Measurements from ENCODE around the gene OXSR1. TPM values are rescaled to one million over a fixed set of nuclear protein-coding genes. Genes with fewer than 3 reads are reported as not detected.

OXSR1 gene
- total RNA-seq, 1 experiment from 2014 or later = 35.1 TPM

DNA sequence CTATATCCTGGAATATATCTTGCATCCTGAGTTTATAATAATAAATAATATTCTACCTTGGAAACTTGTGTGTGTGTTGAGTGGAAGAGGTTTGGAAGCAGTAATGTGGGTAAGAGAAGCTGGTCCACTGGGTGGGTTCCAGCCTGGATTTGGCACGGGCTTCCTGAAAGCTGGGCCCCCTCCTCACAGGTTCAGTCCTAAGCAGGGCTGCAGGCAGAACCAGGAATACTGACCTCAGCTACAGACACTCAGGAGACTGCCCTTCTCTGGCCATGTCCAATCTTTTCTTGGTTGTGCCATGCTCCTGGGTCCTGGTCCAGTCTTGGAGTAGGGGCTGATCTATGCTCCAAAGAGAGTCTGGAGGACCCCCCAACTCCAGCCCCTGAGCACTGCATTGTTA is 22.4 kb upstream of the OXSR1 start:
- no peak overlapping the region for H3K27ac ChIP-seq (ENCODE audit: low read depth, low read length)
- H3K9me3 ChIP-seq (ENCODE audit: control insufficient read depth in 1 of 2, insufficient read depth in 1 of 2, low read depth in 1 of 2, low read length in 2 of 2) = peaks cover 0 to 9% of the 10 kb centered on the region in 2 experiments; a peak in 1 of 4 replicates
- no peaks in the 10 kb centered on the region; the same call in 1 of the 2 replicates for H3K79me2 ChIP-seq (ENCODE audit: insufficient read depth, low read length)
- H3K9me2 ChIP-seq (ENCODE audit: insufficient read depth) = no peaks in the 10 kb centered on the region
- H3K4me1 ChIP-seq (ENCODE audit: control insufficient read depth in 1 of 2, insufficient read depth in 2 of 2, low read length in 2 of 2) = peaks cover 12 to 35% of the 10 kb centered on the region in 2 experiments
- BruUV-seq (replicated peaks) = no TSS peak
- ChIA-PET CTCF (no interaction called here), POLR2A (no interaction called here), RAD21 (ENCODE audit: low non-redundant PET in 1 of 2, low total read pairs in 2 of 2, uncharacterized antibody in 2 of 2, unreplicated experiment in 2 of 2) (no interaction called here)
- ATAC-seq (no peak), DNase-seq (ENCODE audit: low read depth, low spot score) (no peak)
- TF ChIP-seq SRF (IDR thresholded peaks at IDR 0.05; ENCODE audit: low read depth) = no peak
- no peak for TF ChIP-seq CBX3 (IDR thresholded peaks at IDR 0.05; ENCODE audit: low read depth)
- TF ChIP-seq EGR1 (IDR thresholded peaks at IDR 0.05; ENCODE audit: low read depth) = no peak
- TF ChIP-seq CEBPB (IDR thresholded peaks at IDR 0.05; ENCODE audit: low read depth) = no peak
- no peak for TF ChIP-seq ZNF274 (IDR thresholded peaks at IDR 0.05; ENCODE audit: low read depth, low read length)
- TF ChIP-seq FOSL1 (IDR thresholded peaks at IDR 0.05; ENCODE audit: low read depth) = no peak
- no peak for TF ChIP-seq JUND (IDR thresholded peaks at IDR 0.05)
- TF ChIP-seq POLR2AphosphoS5 (IDR thresholded peaks at IDR 0.05; ENCODE audit: low read depth, low read length) = no peak
- no peak for TF ChIP-seq SP1 (IDR thresholded peaks at IDR 0.05; ENCODE audit: low read depth)
- no peak for TF ChIP-seq ELF1 (IDR thresholded peaks at IDR 0.05; ENCODE audit: borderline replicate concordance, low read depth)
- TF ChIP-seq, protein P1, sequence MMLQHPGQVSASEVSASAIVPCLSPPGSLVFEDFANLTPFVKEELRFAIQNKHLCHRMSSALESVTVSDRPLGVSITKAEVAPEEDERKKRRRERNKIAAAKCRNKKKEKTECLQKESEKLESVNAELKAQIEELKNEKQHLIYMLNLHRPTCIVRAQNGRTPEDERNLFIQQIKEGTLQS (IDR thresholded peaks at IDR 0.05) = no peak
- TF ChIP-seq, protein P2, sequence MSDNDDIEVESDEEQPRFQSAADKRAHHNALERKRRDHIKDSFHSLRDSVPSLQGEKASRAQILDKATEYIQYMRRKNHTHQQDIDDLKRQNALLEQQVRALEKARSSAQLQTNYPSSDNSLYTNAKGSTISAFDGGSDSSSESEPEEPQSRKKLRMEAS (IDR thresholded peaks at IDR 0.05) = no peak
- peaks cover 0 to 4% of the 10 kb centered on the region in 2 experiments; a peak in 1 of 4 replicates for H3K36me3 ChIP-seq (ENCODE audit: control insufficient read depth in 1 of 2, insufficient read depth in 2 of 2, low read length in 2 of 2)
- H3K9ac ChIP-seq (ENCODE audit: low read length) = no peak overlapping the region
- no peaks in the 10 kb centered on the region for H3K27me3 ChIP-seq (ENCODE audit: insufficient read depth, low read length)
- H4K20me1 ChIP-seq (ENCODE audit: insufficient read depth) = no peaks in the 10 kb centered on the region
- H3K4me3 ChIP-seq (replicated peaks in 1 of 2; ENCODE audit: low read depth in 1 of 2, low read length in 2 of 2) = no peak overlapping the region
- no peak overlapping the region for H2AFZ ChIP-seq (ENCODE audit: low read depth, low read length, poor library complexity, severe bottlenecking)
- H3K4me2 ChIP-seq (ENCODE audit: low read length) = no peak overlapping the region
- intact Hi-C loops (cut with micrococcal nuclease) = no loop called here

DNA sequence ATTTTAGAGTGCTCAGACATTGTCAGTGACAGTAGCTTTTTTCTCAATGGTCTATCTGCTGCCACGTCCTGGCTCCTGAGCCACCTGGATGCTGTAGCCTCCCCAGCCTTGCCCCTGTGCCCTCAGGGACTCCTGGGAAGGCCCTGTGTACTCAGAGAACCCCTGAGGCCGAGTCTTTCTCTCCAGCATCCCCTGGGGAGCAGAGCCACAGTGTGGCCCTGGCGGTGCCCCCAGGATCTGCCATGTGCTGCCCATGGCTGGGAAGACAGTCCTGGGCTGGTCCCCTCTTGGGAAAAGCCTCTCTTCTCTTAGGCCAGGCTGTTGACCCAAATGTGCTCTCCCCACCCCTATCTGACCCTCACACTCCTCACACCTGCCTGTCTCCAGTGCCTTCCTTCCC is 21.8 kb upstream of the OXSR1 start:
- Histone ChIP-seq H3K9me2 (ENCODE audit: insufficient read depth) (no peaks in the 10 kb centered on the region), H3K4me1 (ENCODE audit: control insufficient read depth in 1 of 2, insufficient read depth in 2 of 2, low read length in 2 of 2) (peaks cover 8 to 30% of the 10 kb centered on the region in 2 experiments), H3K4me2 (ENCODE audit: low read length) (no peak overlapping the region), H3K9ac (ENCODE audit: low read length) (no peak overlapping the region), H3K4me3 (replicated peaks in 1 of 2; ENCODE audit: low read depth in 1 of 2, low read length in 2 of 2) (no peak overlapping the region), H3K36me3 (ENCODE audit: control insufficient read depth in 1 of 2, insufficient read depth in 2 of 2, low read length in 2 of 2) (peaks cover 0 to 4% of the 10 kb centered on the region in 2 experiments; a peak in 1 of 4 replicates), H3K27me3 (ENCODE audit: insufficient read depth, low read length) (no peaks in the 10 kb centered on the region), H3K27ac (ENCODE audit: low read depth, low read length) (no peak overlapping the region), H3K9me3 (ENCODE audit: control insufficient read depth in 1 of 2, insufficient read depth in 1 of 2, low read depth in 1 of 2, low read length in 2 of 2) (peaks cover 0 to 9% of the 10 kb centered on the region in 2 experiments; a peak in 1 of 4 replicates), H2AFZ (ENCODE audit: low read depth, low read length, poor library complexity, severe bottlenecking) (no peak overlapping the region), H3K79me2 (ENCODE audit: insufficient read depth, low read length) (no peaks in the 10 kb centered on the region; the same call in 1 of the 2 replicates), H4K20me1 (ENCODE audit: insufficient read depth) (no peaks in the 10 kb centered on the region)
- ChIA-PET CTCF (no interaction called here), POLR2A (no interaction called here), RAD21 (ENCODE audit: low non-redundant PET in 1 of 2, low total read pairs in 2 of 2, uncharacterized antibody in 2 of 2, unreplicated experiment in 2 of 2) (no interaction called here)
- ATAC-seq = no peak
- TF ChIP-seq YY1 (IDR thresholded peaks at IDR 0.05; ENCODE audit: extremely low read depth, insufficient replicate concordance, low read depth, low read length) = no peak
- no peak for TF ChIP-seq SP1 (IDR thresholded peaks at IDR 0.05; ENCODE audit: low read depth)
- no peak for TF ChIP-seq POLR2A (IDR thresholded peaks at IDR 0.05; ENCODE audit: borderline replicate concordance, extremely low read depth, insufficient read depth, insufficient read length)
- no peak for TF ChIP-seq EGR1 (IDR thresholded peaks at IDR 0.05; ENCODE audit: low read depth)
- no peak for TF ChIP-seq JUND (IDR thresholded peaks at IDR 0.05)
- no peak for TF ChIP-seq CBX3 (IDR thresholded peaks at IDR 0.05; ENCODE audit: low read depth)
- TF ChIP-seq, protein P3, sequence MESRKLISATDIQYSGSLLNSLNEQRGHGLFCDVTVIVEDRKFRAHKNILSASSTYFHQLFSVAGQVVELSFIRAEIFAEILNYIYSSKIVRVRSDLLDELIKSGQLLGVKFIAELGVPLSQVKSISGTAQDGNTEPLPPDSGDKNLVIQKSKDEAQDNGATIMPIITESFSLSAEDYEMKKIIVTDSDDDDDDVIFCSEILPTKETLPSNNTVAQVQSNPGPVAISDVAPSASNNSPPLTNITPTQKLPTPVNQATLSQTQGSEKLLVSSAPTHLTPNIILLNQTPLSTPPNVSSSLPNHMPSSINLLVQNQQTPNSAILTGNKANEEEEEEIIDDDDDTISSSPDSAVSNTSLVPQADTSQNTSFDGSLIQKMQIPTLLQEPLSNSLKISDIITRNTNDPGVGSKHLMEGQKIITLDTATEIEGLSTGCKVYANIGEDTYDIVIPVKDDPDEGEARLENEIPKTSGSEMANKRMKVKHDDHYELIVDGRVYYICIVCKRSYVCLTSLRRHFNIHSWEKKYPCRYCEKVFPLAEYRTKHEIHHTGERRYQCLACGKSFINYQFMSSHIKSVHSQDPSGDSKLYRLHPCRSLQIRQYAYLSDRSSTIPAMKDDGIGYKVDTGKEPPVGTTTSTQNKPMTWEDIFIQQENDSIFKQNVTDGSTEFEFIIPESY (IDR thresholded peaks at IDR 0.05; ENCODE audit: extremely low read depth, insufficient replicate concordance, low read length) = no peak
- TF ChIP-seq ZNF274 (IDR thresholded peaks at IDR 0.05; ENCODE audit: low read depth, low read length) = no peak
- TF ChIP-seq, protein P1 (IDR thresholded peaks at IDR 0.05) = no peak
- intact Hi-C loops (cut with micrococcal nuclease) = no loop called here
- DNase-seq (ENCODE audit: low read depth, low spot score) = no peak
- BruUV-seq (replicated peaks) = no TSS peak

Measured in HCT116 (cell line).